Keratinocyte (primary cell): ENCODE measurements around the gene CCND3. TPM values are rescaled to one million over a fixed set of nuclear protein-coding genes. Genes with fewer than 3 reads are reported as not detected.

ENCODE experiments used
- DNase-seq: peaks from one replicate; pipeline ENCODE4 v3.0.0-alpha.2; 2011; ENCODE audit warnings: low read depth, missing footprints, low spot score
- FAIRE-seq: peaks from 2 replicates; lab custom pipeline; 2011; peaks lifted over from hg19 to GRCh38; lab: Jason Lieb, UNC
- H2AFZ ChIP-seq: 2 replicates; pipeline ENCODE4 v1.6.0; 2012; ENCODE audit warnings: low read length, control low read depth, inconsistent platforms; ENCODE audit not compliant: control insufficient read depth
- H3K27ac ChIP-seq: 2 replicates; pipeline ENCODE4 v1.5.1; 2011; ENCODE audit warnings: low read length; ENCODE audit not compliant: control insufficient read depth, insufficient read depth
- H3K27me3 ChIP-seq: 3 replicates; pipeline ENCODE4 v1.6.0; 2011; ENCODE audit warnings: low read length; ENCODE audit not compliant: control insufficient read depth, insufficient read depth; ENCODE audit errors: extremely low read depth
- H3K36me3 ChIP-seq, 2 experiments: 2 replicates in 1 of 2; 3 replicates in 1 of 2; pipeline ENCODE4 v1.5.1; 2011; ENCODE audit warnings: low read length in 2 of 2, mild to moderate bottlenecking in 1 of 2; ENCODE audit not compliant: control insufficient read depth in 2 of 2, insufficient read depth in 2 of 2; ENCODE audit errors: extremely low read depth in 1 of 2
- H3K4me1 ChIP-seq: 3 replicates; pipeline ENCODE4 v1.5.1; 2011; ENCODE audit warnings: low read length; ENCODE audit not compliant: control insufficient read depth, insufficient read depth; ENCODE audit errors: extremely low read depth
- H3K4me2 ChIP-seq: 3 replicates; pipeline ENCODE4 v1.6.0; 2011; ENCODE audit warnings: low read depth, low read length; ENCODE audit not compliant: control insufficient read depth, insufficient read depth; ENCODE audit errors: extremely low read depth
- H3K4me3 ChIP-seq, 3 experiments: fragments of 200-600 bp in 1 of 3; sonication (generic) in 1 of 3; 2 replicates in 2 of 3; 3 replicates in 1 of 3; pipeline ENCODE4 v1.5.1; 2011 to 2016; ENCODE audit warnings: low read length in 3 of 3, mild to moderate bottlenecking in 3 of 3, control low read depth in 2 of 3, inconsistent platforms in 1 of 3, low read depth in 1 of 3, mixed read lengths in 1 of 3, mixed run types in 1 of 3, moderate library complexity in 1 of 3; ENCODE audit not compliant: control insufficient read depth in 2 of 3, insufficient read depth in 2 of 3; ENCODE audit errors: extremely low read depth in 1 of 3
- H3K79me2 ChIP-seq: 2 replicates; pipeline ENCODE4 v1.6.0; 2012; ENCODE audit warnings: low read length; ENCODE audit not compliant: control insufficient read depth, insufficient read depth
- H3K9ac ChIP-seq: 3 replicates; pipeline ENCODE4 v1.6.0; 2011; ENCODE audit warnings: low read length; ENCODE audit not compliant: control insufficient read depth, insufficient read depth; ENCODE audit errors: extremely low read depth
- H3K9me1 ChIP-seq: 3 replicates; pipeline ENCODE4 v1.6.0; 2011; ENCODE audit warnings: low read length; ENCODE audit not compliant: control insufficient read depth, insufficient read depth; ENCODE audit errors: extremely low read depth
- H3K9me3 ChIP-seq: 2 replicates; pipeline ENCODE4 v1.5.1; 2012; ENCODE audit warnings: low read depth, low read length; ENCODE audit not compliant: control insufficient read depth
- H4K20me1 ChIP-seq: 3 replicates; pipeline ENCODE4 v1.6.0; 2011; ENCODE audit warnings: low read length; ENCODE audit not compliant: control insufficient read depth, insufficient read depth; ENCODE audit errors: extremely low read depth
- EZH2 ChIP-seq: IDR thresholded peaks from one replicate; pipeline ENCODE4 v1.6.1; 2012; ENCODE audit warnings: inconsistent platforms, mild to moderate bottlenecking, low read length, moderate library complexity
- dilution Hi-C: fragments of 300-500 bp; cut with MboI; formaldehyde crosslinking; loops from one replicate; pipeline ENCODE4 v1.7.0; 2020; ENCODE audit warnings: low sequenced_read_pairs; ENCODE audit not compliant: extremely low pct_ligation_motif_present
- polyA plus RNA-seq, 5 experiments: library from polyadenylated mRNA; depleted of rRNA in 3 of 5; stranded (reverse) in 3 of 5; stranded (forward) in 1 of 5; unstranded in 1 of 5; fragments of >200 nt; gene quantifications; 1 replicate in 1 of 5; 2 replicates in 3 of 5; 3 replicates in 1 of 5; pipeline versions ENCODE4 v1.2.1 to v1.2.3, GENCODE V29; 2011 to 2012; ENCODE audit warnings: missing spikeins in 2 of 5, low read depth in 1 of 5, low replicate concordance in 1 of 5
- TF ChIP-seq, protein P1 (sequence below), 3 experiments: IDR thresholded peaks in 1 of 3; conservative IDR thresholded peaks in 1 of 3; optimal IDR thresholded peaks in 1 of 3; 2 replicates in 2 of 3; 3 replicates in 1 of 3; pipeline versions ENCODE3 to v1.5.1; 2011; ENCODE audit warnings: low read length in 3 of 3, mild to moderate bottlenecking in 3 of 3, moderate library complexity in 2 of 3, control low read depth in 1 of 3, inconsistent platforms in 1 of 3; ENCODE audit not compliant: insufficient read depth in 2 of 3; ENCODE audit errors: extremely low read depth in 1 of 3

Gene CCND3
- polyA plus RNA-seq, 1 donor (not counting 4 experiments of a cell fraction or from before 2014, with no cell fraction given) = 37.3 TPM

DNA sequence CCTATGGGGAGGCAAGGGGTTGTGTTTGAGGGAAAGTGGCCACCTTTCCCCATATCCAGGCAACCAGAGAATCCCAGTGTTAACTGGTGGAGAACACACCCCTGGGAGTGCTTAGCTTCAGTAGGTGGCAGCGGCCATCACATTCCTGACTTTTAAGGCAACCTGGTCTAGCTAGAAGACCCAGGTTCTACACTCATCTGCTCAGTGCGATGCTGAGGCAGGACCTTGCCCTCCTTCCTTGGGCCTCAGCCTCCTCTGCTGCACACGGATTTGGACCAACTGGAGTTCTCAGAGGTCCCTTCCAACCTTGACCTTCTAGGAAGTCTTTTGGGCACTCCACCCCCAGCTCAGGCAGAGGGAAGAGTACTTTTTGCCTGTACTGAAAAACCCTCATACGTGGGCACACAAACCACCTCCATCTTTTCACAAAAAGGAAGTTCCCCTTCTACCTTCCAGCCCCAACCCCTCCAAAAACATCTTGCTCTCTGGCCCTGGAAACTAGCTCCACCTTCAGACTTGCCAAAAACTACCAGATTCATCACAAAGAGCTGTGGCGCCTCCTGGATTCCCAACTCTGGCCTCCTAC, 2.9 kb downstream of the CCND3 start:
- no peak overlapping the region for H3K4me3 ChIP-seq
- no peak overlapping the region for H3K9ac ChIP-seq
- dilution Hi-C loops = no loop called here
- no peaks in the 10 kb centered on the region for H3K9me1 ChIP-seq
- DNase-seq (no peak), FAIRE-seq (no peak)
- H3K4me1 ChIP-seq = peaks cover 32% of the 10 kb centered on the region
- H3K79me2 ChIP-seq = peaks cover 29% of the 10 kb centered on the region
- H3K27me3 ChIP-seq = no peaks in the 10 kb centered on the region
- no peak overlapping the region for H3K27ac ChIP-seq
- H2AFZ ChIP-seq = no peak overlapping the region
- H3K36me3 ChIP-seq = peaks cover 18 to 23% of the 10 kb centered on the region in 2 experiments
- no peaks in the 10 kb centered on the region for H3K9me3 ChIP-seq
- peak overlapping the region; percentile 91 for H3K4me2 ChIP-seq
- TF ChIP-seq, protein P1, sequence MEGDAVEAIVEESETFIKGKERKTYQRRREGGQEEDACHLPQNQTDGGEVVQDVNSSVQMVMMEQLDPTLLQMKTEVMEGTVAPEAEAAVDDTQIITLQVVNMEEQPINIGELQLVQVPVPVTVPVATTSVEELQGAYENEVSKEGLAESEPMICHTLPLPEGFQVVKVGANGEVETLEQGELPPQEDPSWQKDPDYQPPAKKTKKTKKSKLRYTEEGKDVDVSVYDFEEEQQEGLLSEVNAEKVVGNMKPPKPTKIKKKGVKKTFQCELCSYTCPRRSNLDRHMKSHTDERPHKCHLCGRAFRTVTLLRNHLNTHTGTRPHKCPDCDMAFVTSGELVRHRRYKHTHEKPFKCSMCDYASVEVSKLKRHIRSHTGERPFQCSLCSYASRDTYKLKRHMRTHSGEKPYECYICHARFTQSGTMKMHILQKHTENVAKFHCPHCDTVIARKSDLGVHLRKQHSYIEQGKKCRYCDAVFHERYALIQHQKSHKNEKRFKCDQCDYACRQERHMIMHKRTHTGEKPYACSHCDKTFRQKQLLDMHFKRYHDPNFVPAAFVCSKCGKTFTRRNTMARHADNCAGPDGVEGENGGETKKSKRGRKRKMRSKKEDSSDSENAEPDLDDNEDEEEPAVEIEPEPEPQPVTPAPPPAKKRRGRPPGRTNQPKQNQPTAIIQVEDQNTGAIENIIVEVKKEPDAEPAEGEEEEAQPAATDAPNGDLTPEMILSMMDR (optimal IDR thresholded peaks at IDR 0.05 in 1 of 3, IDR thresholded peaks at IDR 0.05 in 1 of 3, conservative IDR thresholded peaks at IDR 0.05 in 1 of 3; ENCODE audit: extremely low read depth in 1 of 3, insufficient read depth in 2 of 3, low read length in 3 of 3) = no peak
- no peak for TF ChIP-seq EZH2
- H4K20me1 ChIP-seq = no peaks in the 10 kb centered on the region

DNA sequence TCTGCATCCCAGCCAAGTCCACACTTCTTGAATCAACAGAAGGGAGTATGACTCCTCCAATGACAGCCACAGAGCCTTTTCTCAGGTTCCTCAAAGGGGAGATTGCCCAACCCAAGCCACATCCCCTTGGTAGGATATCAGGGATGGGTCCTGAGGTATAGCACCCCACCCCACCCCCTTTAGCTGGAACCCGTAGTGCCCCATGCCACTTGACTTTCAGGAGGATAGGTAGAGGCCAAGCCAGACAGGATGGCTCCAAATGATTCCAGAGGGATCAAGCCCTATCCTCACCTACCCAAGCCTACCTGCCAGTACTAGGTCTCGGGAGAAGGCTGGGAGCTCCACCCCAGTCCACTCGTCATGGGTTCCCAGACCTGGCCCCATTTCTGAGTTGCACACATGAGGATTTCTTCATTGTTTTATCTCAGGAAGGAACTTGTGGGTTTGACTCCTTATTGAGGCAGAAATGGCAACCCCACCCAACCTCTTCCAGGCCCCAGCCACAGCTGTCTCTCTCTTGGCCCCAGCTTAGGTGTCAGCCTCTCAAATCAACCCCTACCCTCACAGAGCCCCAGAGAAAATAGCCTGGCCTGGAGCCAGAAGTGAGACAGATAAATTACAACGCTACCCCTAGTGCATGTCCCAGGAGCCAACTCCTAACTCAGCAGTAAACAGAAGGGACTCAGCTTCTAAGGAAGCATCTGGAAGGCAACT, 3.6 kb downstream of the CCND3 start:
- no peak overlapping the region for H3K4me3 ChIP-seq
- no peak overlapping the region for H3K9ac ChIP-seq
- no peak overlapping the region for H3K4me2 ChIP-seq
- H3K27ac ChIP-seq = no peak overlapping the region
- H3K9me3 ChIP-seq = no peaks in the 10 kb centered on the region
- dilution Hi-C loops = no loop called here
- H3K4me1 ChIP-seq = peaks cover 32% of the 10 kb centered on the region
- no peaks in the 10 kb centered on the region for H3K27me3 ChIP-seq
- H2AFZ ChIP-seq = no peak overlapping the region
- peaks cover 29% of the 10 kb centered on the region for H3K79me2 ChIP-seq
- H4K20me1 ChIP-seq = no peaks in the 10 kb centered on the region
- no peaks in the 10 kb centered on the region for H3K9me1 ChIP-seq
- TF ChIP-seq, protein P1 (optimal IDR thresholded peaks at IDR 0.05 in 1 of 3, IDR thresholded peaks at IDR 0.05 in 1 of 3, conservative IDR thresholded peaks at IDR 0.05 in 1 of 3; ENCODE audit: extremely low read depth in 1 of 3, insufficient read depth in 2 of 3, low read length in 3 of 3) = no peak
- TF ChIP-seq EZH2 = no peak
- no peak for DNase-seq
- peaks cover 20 to 25% of the 10 kb centered on the region in 2 experiments for H3K36me3 ChIP-seq
- FAIRE-seq = no peak
